WTC11 (cell line): ENCODE results near the gene SAMM50. TPM values are rescaled to one million over a fixed set of nuclear protein-coding genes. Genes with fewer than 3 reads are reported as not detected.

Experiments
- ATAC-seq: fragments of 200-7000 bp; cut with Tn5 transposase; 2 replicates; pipeline ENCODE4 v1.10.0; 2021; ENCODE audit warnings: mild to moderate bottlenecking, moderate library complexity
- CTCF ChIA-PET: fragments of 300-600 bp; sonication (Branson Sonifier 250); formaldehyde crosslinking; loops from one replicate; lab custom pipeline; 2021; ENCODE audit warnings: antibody characterized with exemption; lab: Charles Lee
- POLR2A ChIA-PET: fragments of 350-600 bp; sonication (Branson Sonifier 250); formaldehyde crosslinking; loops from one replicate; lab custom pipeline; 2021; ENCODE audit warnings: antibody characterized with exemption; lab: Charles Lee
- DNase-seq: peaks from one replicate; pipeline ENCODE4 v3.0.0; 2021; ENCODE audit warnings: low spot score
- H3K27ac Mint-ChIP-seq: 2 replicates; pipeline ENCODE4 v1.8.0; 2021; ENCODE audit warnings: mixed read lengths
- H3K27me3 Mint-ChIP-seq: 2 replicates; pipeline ENCODE4 v1.8.0; 2021; ENCODE audit warnings: low read depth, mild to moderate bottlenecking, moderate library complexity, mixed read lengths
- H3K36me3 Mint-ChIP-seq: 2 replicates; pipeline ENCODE4 v1.8.0; 2021; ENCODE audit warnings: mixed read lengths
- H3K4me1 Mint-ChIP-seq: 2 replicates; pipeline ENCODE4 v1.8.0; 2022; ENCODE audit warnings: mixed read lengths
- H3K4me3 Mint-ChIP-seq: 2 replicates; pipeline ENCODE4 v1.8.0; 2021; ENCODE audit warnings: mild to moderate bottlenecking, moderate library complexity, mixed read lengths
- H3K9me3 Mint-ChIP-seq: 2 replicates; pipeline ENCODE4 v1.8.0; 2021; ENCODE audit warnings: mixed read lengths
- ESRRA ChIP-seq: sonication (generic); formaldehyde crosslinking; IDR thresholded peaks from 2 replicates; pipeline ENCODE4 v1.8.1; 2022; ENCODE audit warnings: mild to moderate bottlenecking, missing genetic modification reagents, borderline replicate concordance
- FOXJ3 ChIP-seq: sonication (generic); formaldehyde crosslinking; IDR thresholded peaks from 2 replicates; pipeline ENCODE4 v1.9.0; 2021; ENCODE audit warnings: missing genetic modification reagents, mild to moderate bottlenecking, borderline replicate concordance
- JUN ChIP-seq: sonication (generic); formaldehyde crosslinking; IDR thresholded peaks from 2 replicates; pipeline ENCODE4 v1.8.0; 2023; ENCODE audit warnings: mild to moderate bottlenecking, missing genetic modification reagents
- KAT7 ChIP-seq: sonication (generic); formaldehyde crosslinking; IDR thresholded peaks from 2 replicates; pipeline ENCODE4 v1.8.1; 2023; ENCODE audit warnings: missing genetic modification reagents, mild to moderate bottlenecking, borderline replicate concordance
- MXD4 ChIP-seq: fragments of 250-450 bp; sonication (Bioruptor Pico); IDR thresholded peaks from 2 replicates; pipeline ENCODE4 v1.8.0; 2021; ENCODE audit warnings: mild to moderate bottlenecking, moderate library complexity, borderline replicate concordance
- NFE2L1 ChIP-seq: sonication (generic); formaldehyde crosslinking; IDR thresholded peaks from 2 replicates; pipeline ENCODE4 v1.8.1; 2023; ENCODE audit warnings: missing genetic modification reagents
- NR1H2 ChIP-seq: sonication (generic); formaldehyde crosslinking; IDR thresholded peaks from 2 replicates; pipeline ENCODE4 v1.9.0; 2021; ENCODE audit warnings: mild to moderate bottlenecking, moderate library complexity, missing genetic modification reagents
- NR2C2 ChIP-seq: sonication (generic); formaldehyde crosslinking; IDR thresholded peaks from 2 replicates; pipeline ENCODE4 v1.8.0; 2022; ENCODE audit warnings: mild to moderate bottlenecking, missing genetic modification reagents
- OVOL2 ChIP-seq: fragments of 250-450 bp; sonication (Bioruptor Pico); IDR thresholded peaks from 2 replicates; pipeline ENCODE4 v1.9.0; 2021; ENCODE audit warnings: mild to moderate bottlenecking, borderline replicate concordance
- RELA ChIP-seq: sonication (generic); formaldehyde crosslinking; IDR thresholded peaks from 2 replicates; pipeline ENCODE4 v1.8.1; 2022; ENCODE audit warnings: missing genetic modification reagents, mild to moderate bottlenecking, borderline replicate concordance
- SMAD3 ChIP-seq: sonication (generic); formaldehyde crosslinking; IDR thresholded peaks from 2 replicates; pipeline ENCODE4 v1.8.0; 2022; ENCODE audit warnings: missing genetic modification reagents, mild to moderate bottlenecking, borderline replicate concordance
- SMAD4 ChIP-seq: sonication (generic); formaldehyde crosslinking; IDR thresholded peaks from 2 replicates; pipeline ENCODE4 v1.8.0; 2022; ENCODE audit warnings: mild to moderate bottlenecking, missing genetic modification reagents
- TEAD4 ChIP-seq: sonication (generic); formaldehyde crosslinking; IDR thresholded peaks from 2 replicates; pipeline ENCODE4 v1.8.0; 2022; ENCODE audit warnings: mild to moderate bottlenecking, missing genetic modification reagents
- ZNF121 ChIP-seq: sonication (generic); formaldehyde crosslinking; IDR thresholded peaks from 2 replicates; pipeline ENCODE4 v1.8.0; 2023; ENCODE audit warnings: missing genetic modification reagents
- ZNF138 ChIP-seq: sonication (generic); formaldehyde crosslinking; conservative IDR thresholded peaks from 2 replicates; pipeline ENCODE4 v1.8.1; 2022; ENCODE audit warnings: mild to moderate bottlenecking, moderate library complexity, missing genetic modification reagents
- ZNF423 ChIP-seq: fragments of 250-450 bp; sonication (Bioruptor Pico); IDR thresholded peaks from 2 replicates; pipeline ENCODE4 v2.1.2; 2022; ENCODE audit warnings: mild to moderate bottlenecking, moderate library complexity
- total RNA-seq: library from RNA; stranded (reverse); gene quantifications from 3 replicates; pipeline ENCODE4 v1.2.3, GENCODE V29; 2021
- TF ChIP-seq, protein P1 (sequence below): sonication (generic); formaldehyde crosslinking; IDR thresholded peaks from 2 replicates; pipeline ENCODE4 v1.8.1; 2022; ENCODE audit warnings: low read depth, mild to moderate bottlenecking, moderate library complexity, missing genetic modification reagents, borderline replicate concordance
- TF ChIP-seq, protein P2 (sequence below): sonication (generic); formaldehyde crosslinking; IDR thresholded peaks from 2 replicates; pipeline ENCODE4 v1.8.1; 2023; ENCODE audit warnings: mild to moderate bottlenecking, missing genetic modification reagents
- TF ChIP-seq, protein P3 (sequence below): sonication (generic); formaldehyde crosslinking; IDR thresholded peaks from 2 replicates; pipeline ENCODE4 v1.8.0; 2022; ENCODE audit warnings: mild to moderate bottlenecking, missing genetic modification reagents
- TF ChIP-seq, protein P4 (sequence below): sonication (generic); formaldehyde crosslinking; IDR thresholded peaks from 2 replicates; pipeline ENCODE4 v1.8.1; 2023; ENCODE audit warnings: mild to moderate bottlenecking, moderate library complexity, missing genetic modification reagents
- TF ChIP-seq, protein P5 (sequence below): sonication (generic); formaldehyde crosslinking; IDR thresholded peaks from 2 replicates; pipeline ENCODE4 v1.8.0; 2022; ENCODE audit warnings: mild to moderate bottlenecking, missing genetic modification reagents

The SAMM50 gene
- total RNA-seq, 1 experiment from 2014 or later, result 72.1 TPM

DNA sequence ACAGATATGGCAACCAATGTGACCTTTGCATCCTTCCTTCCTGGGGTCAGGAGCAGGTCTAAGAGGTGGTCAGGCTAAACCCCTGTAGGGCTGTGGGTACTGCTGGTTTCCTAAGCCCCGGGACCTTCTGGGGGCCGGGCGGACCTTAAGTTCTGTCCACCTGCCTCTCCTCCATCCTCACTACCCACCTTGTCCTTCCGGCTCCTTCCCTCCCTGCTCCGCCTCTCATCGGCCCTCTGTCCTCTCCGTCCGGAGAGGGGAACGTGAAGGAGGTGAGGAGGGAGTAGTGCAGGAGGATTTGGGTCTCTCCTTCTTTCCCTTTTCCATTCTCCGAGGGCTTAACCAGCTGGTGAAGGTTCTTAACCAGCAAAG, 40.5 kb downstream of the SAMM50 start (continued):
- TF ChIP-seq, protein P1, sequence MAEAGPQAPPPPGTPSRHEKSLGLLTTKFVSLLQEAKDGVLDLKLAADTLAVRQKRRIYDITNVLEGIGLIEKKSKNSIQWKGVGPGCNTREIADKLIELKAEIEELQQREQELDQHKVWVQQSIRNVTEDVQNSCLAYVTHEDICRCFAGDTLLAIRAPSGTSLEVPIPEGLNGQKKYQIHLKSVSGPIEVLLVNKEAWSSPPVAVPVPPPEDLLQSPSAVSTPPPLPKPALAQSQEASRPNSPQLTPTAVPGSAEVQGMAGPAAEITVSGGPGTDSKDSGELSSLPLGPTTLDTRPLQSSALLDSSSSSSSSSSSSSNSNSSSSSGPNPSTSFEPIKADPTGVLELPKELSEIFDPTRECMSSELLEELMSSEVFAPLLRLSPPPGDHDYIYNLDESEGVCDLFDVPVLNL, result no peak
- no peak for TF ChIP-seq ZNF121 (CRISPR knock-in tag)
- no peak for TF ChIP-seq SMAD4
- TF ChIP-seq MXD4 (CRISPR knock-in tag), result no peak
- no peak for TF ChIP-seq OVOL2 (CRISPR knock-in tag)

DNA sequence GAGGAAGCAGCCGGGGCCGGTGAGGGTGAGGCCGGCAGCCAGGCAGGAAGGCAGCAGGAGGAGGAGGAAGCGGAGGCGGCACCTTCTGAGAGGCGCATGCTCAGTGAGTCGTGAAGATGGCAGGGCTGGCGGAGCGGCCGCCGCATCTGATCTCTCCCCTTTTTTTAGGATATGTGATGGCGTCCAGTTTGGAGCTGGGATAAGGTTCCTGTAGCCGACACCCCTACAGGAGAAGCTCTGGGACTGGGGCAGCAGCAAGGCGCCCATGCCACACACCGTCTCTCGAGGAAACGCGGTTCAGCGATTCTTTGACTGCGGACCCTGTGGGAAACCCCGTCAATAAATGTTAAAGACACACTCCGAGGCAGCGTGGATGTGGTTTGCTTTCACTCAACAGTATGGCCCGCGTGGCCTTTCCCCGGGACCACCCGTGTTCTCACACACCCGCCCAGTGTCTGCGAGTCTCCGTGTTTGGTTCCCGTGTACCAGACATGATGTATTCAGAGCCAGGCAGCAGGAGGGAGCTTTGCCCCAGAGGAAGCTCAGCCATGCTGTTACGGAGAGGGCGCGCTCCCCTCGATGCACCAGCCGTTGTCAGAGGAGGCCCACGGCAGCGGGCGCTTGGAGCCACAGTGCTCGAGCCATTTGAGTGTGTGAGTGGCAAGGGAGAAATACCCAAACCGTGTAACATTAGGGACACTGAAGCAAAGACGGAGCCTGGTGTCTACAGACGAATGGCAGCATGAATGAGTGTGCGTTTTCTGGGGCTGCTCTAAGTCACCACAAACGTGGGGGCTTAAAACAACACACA, 41.1 kb downstream of the SAMM50 start:
- no peak overlapping the region for H3K4me3 Mint-ChIP-seq
- no peak for ATAC-seq
- CTCF ChIA-PET, result no interaction called here
- POLR2A ChIA-PET, result no interaction called here
- no peak for DNase-seq
- no peaks in the 10 kb centered on the region for H3K27me3 Mint-ChIP-seq
- TF ChIP-seq, protein P2, sequence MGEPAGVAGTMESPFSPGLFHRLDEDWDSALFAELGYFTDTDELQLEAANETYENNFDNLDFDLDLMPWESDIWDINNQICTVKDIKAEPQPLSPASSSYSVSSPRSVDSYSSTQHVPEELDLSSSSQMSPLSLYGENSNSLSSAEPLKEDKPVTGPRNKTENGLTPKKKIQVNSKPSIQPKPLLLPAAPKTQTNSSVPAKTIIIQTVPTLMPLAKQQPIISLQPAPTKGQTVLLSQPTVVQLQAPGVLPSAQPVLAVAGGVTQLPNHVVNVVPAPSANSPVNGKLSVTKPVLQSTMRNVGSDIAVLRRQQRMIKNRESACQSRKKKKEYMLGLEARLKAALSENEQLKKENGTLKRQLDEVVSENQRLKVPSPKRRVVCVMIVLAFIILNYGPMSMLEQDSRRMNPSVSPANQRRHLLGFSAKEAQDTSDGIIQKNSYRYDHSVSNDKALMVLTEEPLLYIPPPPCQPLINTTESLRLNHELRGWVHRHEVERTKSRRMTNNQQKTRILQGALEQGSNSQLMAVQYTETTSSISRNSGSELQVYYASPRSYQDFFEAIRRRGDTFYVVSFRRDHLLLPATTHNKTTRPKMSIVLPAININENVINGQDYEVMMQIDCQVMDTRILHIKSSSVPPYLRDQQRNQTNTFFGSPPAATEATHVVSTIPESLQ (CRISPR knock-in tag), result no peak
- TF ChIP-seq JUN (CRISPR knock-in tag) (no peak), NFE2L1 (CRISPR knock-in tag) (no peak), SMAD4 (no peak), KAT7 (CRISPR knock-in tag) (no peak), ZNF138 (CRISPR knock-in tag) (no peak), RELA (CRISPR knock-in tag) (no peak), FOXJ3 (CRISPR knock-in tag) (no peak), ESRRA (CRISPR knock-in tag) (no peak), NR2C2 (CRISPR knock-in tag) (no peak), ZNF423 (no peak), TEAD4 (CRISPR knock-in tag) (no peak), SMAD3 (CRISPR knock-in tag) (no peak), NR1H2 (CRISPR knock-in tag) (no peak)
- TF ChIP-seq, protein P3, sequence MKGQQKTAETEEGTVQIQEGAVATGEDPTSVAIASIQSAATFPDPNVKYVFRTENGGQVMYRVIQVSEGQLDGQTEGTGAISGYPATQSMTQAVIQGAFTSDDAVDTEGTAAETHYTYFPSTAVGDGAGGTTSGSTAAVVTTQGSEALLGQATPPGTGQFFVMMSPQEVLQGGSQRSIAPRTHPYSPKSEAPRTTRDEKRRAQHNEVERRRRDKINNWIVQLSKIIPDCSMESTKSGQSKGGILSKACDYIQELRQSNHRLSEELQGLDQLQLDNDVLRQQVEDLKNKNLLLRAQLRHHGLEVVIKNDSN (CRISPR knock-in tag), result no peak
- TF ChIP-seq, protein P1, result no peak
- TF ChIP-seq, protein P4, sequence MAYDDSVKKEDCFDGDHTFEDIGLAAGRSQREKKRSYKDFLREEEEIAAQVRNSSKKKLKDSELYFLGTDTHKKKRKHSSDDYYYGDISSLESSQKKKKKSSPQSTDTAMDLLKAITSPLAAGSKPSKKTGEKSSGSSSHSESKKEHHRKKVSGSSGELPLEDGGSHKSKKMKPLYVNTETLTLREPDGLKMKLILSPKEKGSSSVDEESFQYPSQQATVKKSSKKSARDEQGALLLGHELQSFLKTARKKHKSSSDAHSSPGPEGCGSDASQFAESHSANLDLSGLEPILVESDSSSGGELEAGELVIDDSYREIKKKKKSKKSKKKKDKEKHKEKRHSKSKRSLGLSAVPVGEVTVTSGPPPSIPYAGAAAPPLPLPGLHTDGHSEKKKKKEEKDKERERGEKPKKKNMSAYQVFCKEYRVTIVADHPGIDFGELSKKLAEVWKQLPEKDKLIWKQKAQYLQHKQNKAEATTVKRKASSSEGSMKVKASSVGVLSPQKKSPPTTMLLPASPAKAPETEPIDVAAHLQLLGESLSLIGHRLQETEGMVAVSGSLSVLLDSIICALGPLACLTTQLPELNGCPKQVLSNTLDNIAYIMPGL (CRISPR knock-in tag), result no peak
- TF ChIP-seq, protein P5, sequence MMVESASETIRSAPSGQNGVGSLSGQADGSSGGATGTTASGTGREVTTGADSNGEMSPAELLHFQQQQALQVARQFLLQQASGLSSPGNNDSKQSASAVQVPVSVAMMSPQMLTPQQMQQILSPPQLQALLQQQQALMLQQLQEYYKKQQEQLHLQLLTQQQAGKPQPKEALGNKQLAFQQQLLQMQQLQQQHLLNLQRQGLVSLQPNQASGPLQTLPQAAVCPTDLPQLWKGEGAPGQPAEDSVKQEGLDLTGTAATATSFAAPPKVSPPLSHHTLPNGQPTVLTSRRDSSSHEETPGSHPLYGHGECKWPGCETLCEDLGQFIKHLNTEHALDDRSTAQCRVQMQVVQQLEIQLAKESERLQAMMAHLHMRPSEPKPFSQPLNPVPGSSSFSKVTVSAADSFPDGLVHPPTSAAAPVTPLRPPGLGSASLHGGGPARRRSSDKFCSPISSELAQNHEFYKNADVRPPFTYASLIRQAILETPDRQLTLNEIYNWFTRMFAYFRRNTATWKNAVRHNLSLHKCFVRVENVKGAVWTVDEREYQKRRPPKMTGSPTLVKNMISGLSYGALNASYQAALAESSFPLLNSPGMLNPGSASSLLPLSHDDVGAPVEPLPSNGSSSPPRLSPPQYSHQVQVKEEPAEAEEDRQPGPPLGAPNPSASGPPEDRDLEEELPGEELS (CRISPR knock-in tag), result no peak
- TF ChIP-seq, all 79 proteins: peak for 0
- Mint-ChIP-seq H3K9me3 (no peaks in the 10 kb centered on the region), H3K4me1 (0 out of 2 replicates have a peak, but pooled peaks cover 2% of the 10 kb centered on the region), H3K36me3 (peaks cover 57% of the 10 kb centered on the region), H3K27ac (no peak overlapping the region)
